Measurements from ENCODE around the gene TFAP2C. TPM values are rescaled to one million over a fixed set of nuclear protein-coding genes. Genes with fewer than 3 reads are reported as not detected.

The TFAP2C gene
- total and polyA plus RNA-seq, 2 experiments from 2014 or later, result 11.9 to 14.3 TPM

DNA sequence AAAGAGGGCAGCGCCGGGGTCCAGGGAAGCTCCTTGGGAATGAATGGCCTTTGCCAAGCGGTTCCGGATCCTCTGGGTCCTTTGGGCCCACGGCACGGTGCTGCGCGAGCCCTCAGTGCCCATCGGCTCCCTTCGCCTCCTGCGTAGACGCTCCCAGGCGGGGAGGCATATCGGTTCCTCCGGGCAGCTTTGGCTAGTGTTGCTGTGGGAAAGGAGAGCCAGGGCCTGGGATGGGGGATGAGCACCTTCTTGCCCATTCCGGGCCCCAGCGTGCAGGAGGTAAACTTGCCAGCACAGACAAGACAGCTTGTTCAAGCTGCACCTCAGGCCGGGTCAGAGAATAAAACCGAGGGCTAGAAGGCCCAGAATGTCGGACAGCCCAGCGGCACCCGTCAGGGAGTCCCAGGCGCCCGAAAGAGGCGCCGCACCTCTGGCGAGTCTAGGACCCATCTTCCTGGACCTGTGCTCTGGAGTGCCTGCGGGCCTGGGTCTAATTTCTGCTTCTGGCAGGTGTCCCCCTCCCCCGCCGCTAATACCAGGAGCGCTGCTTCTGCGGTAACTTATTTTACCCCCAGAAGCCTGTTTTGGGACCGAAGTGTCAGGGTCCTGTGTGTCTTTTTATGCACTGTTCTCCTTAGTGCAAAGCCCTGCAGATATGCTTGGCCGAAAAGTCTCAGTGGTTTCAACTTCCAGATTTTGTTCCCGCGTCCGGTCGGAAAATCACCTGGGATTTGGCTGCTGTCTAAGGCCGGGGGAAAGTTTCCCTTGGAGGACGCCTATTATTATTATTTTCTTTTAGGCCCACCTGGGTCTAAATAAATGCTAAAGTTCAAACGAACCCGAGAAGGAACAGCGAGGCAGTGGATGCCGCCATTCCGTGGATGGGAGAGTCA is 1.7 kb upstream of the TFAP2C start:
- Histone ChIP-seq H3K4me3 (peak overlapping the region; percentile 95), H3K9me2 (ENCODE audit: insufficient read depth) (no peaks in the 10 kb centered on the region), H3K27me3 (ENCODE audit: insufficient read depth) (peaks cover 60% of the 10 kb centered on the region), H3F3A (replicated peaks; ENCODE audit: low read depth) (peaks cover 9% of the 10 kb centered on the region; the same call in 1 of the 2 replicates), H3K4me1 (ENCODE audit: insufficient read depth) (peaks cover 51% of the 10 kb centered on the region), H3K36me3 (ENCODE audit: insufficient read depth) (no peaks in the 10 kb centered on the region), H4K20me1 (replicated peaks; ENCODE audit: insufficient read depth) (peaks cover 7% of the 10 kb centered on the region), H3K79me2 (replicated peaks; ENCODE audit: insufficient read depth) (peaks cover 10% of the 10 kb centered on the region), H3K4me2 (peak overlapping the region; percentile 98), H2AFZ (0 out of 2 replicates have a peak overlapping the region, but pooled peaks have one; percentile 20), H3K27ac (ENCODE audit: low read depth) (no peak overlapping the region)
- Mint-ChIP-seq H3K9me3 (no peaks in the 10 kb centered on the region), H3K27me3 (ENCODE audit: insufficient read depth, low read depth, poor library complexity) (peaks cover 68% of the 10 kb centered on the region), H3K36me3 (ENCODE audit: low read depth) (peaks cover 6% of the 10 kb centered on the region), H3K27ac (no peak overlapping the region), H3K4me1 (peaks cover 42% of the 10 kb centered on the region), H3K4me3 (peak overlapping the region; percentile 79)
- DNase-seq (ENCODE audit: low spot score), result peak; percentile 35
- TF ChIP-seq, protein P1, sequence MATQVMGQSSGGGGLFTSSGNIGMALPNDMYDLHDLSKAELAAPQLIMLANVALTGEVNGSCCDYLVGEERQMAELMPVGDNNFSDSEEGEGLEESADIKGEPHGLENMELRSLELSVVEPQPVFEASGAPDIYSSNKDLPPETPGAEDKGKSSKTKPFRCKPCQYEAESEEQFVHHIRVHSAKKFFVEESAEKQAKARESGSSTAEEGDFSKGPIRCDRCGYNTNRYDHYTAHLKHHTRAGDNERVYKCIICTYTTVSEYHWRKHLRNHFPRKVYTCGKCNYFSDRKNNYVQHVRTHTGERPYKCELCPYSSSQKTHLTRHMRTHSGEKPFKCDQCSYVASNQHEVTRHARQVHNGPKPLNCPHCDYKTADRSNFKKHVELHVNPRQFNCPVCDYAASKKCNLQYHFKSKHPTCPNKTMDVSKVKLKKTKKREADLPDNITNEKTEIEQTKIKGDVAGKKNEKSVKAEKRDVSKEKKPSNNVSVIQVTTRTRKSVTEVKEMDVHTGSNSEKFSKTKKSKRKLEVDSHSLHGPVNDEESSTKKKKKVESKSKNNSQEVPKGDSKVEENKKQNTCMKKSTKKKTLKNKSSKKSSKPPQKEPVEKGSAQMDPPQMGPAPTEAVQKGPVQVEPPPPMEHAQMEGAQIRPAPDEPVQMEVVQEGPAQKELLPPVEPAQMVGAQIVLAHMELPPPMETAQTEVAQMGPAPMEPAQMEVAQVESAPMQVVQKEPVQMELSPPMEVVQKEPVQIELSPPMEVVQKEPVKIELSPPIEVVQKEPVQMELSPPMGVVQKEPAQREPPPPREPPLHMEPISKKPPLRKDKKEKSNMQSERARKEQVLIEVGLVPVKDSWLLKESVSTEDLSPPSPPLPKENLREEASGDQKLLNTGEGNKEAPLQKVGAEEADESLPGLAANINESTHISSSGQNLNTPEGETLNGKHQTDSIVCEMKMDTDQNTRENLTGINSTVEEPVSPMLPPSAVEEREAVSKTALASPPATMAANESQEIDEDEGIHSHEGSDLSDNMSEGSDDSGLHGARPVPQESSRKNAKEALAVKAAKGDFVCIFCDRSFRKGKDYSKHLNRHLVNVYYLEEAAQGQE (IDR thresholded peaks at IDR 0.05; ENCODE audit: unreplicated experiment), result no peak
- TF ChIP-seq POLR2AphosphoS5 (IDR thresholded peaks at IDR 0.05; ENCODE audit: low read depth), result no peak
- TF ChIP-seq, protein P2, sequence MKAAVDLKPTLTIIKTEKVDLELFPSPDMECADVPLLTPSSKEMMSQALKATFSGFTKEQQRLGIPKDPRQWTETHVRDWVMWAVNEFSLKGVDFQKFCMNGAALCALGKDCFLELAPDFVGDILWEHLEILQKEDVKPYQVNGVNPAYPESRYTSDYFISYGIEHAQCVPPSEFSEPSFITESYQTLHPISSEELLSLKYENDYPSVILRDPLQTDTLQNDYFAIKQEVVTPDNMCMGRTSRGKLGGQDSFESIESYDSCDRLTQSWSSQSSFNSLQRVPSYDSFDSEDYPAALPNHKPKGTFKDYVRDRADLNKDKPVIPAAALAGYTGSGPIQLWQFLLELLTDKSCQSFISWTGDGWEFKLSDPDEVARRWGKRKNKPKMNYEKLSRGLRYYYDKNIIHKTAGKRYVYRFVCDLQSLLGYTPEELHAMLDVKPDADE (IDR thresholded peaks at IDR 0.05), result no peak
- peak; percentile 80 for TF ChIP-seq EZH2 (IDR thresholded peaks at IDR 0.05; ENCODE audit: low read depth, unreplicated experiment)
- no peak for TF ChIP-seq EZH2phosphoT487 (IDR thresholded peaks at IDR 0.05; ENCODE audit: unreplicated experiment)
- ATAC-seq, result no peak

DNA sequence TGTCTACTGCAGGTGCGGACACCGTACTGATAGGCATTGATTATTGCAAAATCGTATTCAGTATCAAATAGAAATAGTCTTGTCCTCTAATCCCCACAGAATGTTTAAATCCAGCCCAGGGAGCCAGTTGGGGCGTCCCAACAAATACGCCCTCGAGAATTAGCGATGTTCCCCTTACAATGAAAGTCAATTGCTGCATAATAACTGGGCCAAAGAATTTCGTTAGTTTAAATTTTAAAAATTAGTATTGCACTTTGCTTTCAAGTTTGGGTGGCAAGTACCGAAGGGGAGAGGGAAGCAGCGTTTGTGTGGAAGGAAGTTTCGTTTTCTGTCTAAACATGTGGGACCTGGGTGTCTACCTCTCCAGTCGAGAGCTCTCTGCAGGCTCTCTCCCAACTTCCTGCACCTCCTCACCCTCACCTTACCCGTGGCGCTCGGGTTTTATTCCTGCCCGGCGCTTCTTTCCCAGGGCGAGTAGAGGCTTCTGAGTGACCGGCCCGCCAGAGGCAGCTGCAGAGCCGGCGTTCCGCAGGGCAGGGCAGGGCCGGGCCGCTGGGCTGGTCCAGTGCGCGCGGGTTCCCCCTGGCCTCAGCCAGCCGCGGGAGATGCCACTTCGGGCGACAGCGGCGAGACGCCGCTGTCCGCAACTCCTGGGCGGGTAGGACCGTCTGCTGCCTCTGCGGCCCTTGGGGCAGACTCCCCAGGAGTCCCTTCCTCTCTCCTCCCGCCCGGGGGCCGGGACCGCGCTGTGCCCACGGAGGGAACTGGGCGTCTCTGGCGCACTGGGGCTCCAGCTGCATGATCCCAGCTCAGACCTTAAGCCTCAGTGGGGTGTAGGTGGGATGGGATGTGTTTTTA is 862 bp upstream of the TFAP2C start:
- H2AFZ ChIP-seq, result no peak overlapping the region
- peak; percentile 37 for TF ChIP-seq EZH2 (IDR thresholded peaks at IDR 0.05; ENCODE audit: low read depth, unreplicated experiment)
- TF ChIP-seq, protein P1 (IDR thresholded peaks at IDR 0.05; ENCODE audit: unreplicated experiment), result no peak
- Mint-ChIP-seq H3K36me3 (ENCODE audit: low read depth) (peaks cover 8% of the 10 kb centered on the region), H3K4me1 (peaks cover 40% of the 10 kb centered on the region), H3K9me3 (no peaks in the 10 kb centered on the region), H3K4me3 (peak overlapping the region; percentile 79), H3K27ac (no peak overlapping the region), H3K27me3 (ENCODE audit: insufficient read depth, low read depth, poor library complexity) (peaks cover 76% of the 10 kb centered on the region)
- peaks cover 7% of the 10 kb centered on the region for H4K20me1 ChIP-seq (replicated peaks; ENCODE audit: insufficient read depth)
- H3K4me2 ChIP-seq, result peak overlapping the region; percentile 98
- peaks cover 9% of the 10 kb centered on the region; the same call in 1 of the 2 replicates for H3F3A ChIP-seq (replicated peaks; ENCODE audit: low read depth)
- peaks cover 65% of the 10 kb centered on the region for H3K27me3 ChIP-seq (ENCODE audit: insufficient read depth)
- H3K9me2 ChIP-seq (ENCODE audit: insufficient read depth), result no peaks in the 10 kb centered on the region
- peak; percentile 55 for DNase-seq (ENCODE audit: low spot score)
- no peak overlapping the region for H3K27ac ChIP-seq (ENCODE audit: low read depth)
- H3K4me3 ChIP-seq, result peak overlapping the region; percentile 95
- H3K36me3 ChIP-seq (ENCODE audit: insufficient read depth), result no peaks in the 10 kb centered on the region
- peak; percentile 0; the same call in 2 of the 3 replicates for ATAC-seq
- H3K79me2 ChIP-seq (replicated peaks; ENCODE audit: insufficient read depth), result peaks cover 18% of the 10 kb centered on the region
- peaks cover 51% of the 10 kb centered on the region for H3K4me1 ChIP-seq (ENCODE audit: insufficient read depth)
